ENCODE results near the gene DCAF17.

GRCh38 chr2:171400395-171400794, 33.6 kb upstream of the DCAF17 start:
- TF ChIP-seq CTCF (IDR thresholded peaks at IDR 0.05): no peak
- no peak for TF ChIP-seq POLR2A (IDR thresholded peaks at IDR 0.05)

Measured in thyroid gland (tissue), 4 donors.